GM19351 (cell line): ENCODE data around the gene CSMD2.

Experiments
- ATAC-seq: cut with Tn5 transposase; IDR thresholded peaks from one replicate; pipeline ENCODE4 v1.9.1; 2021; ENCODE audit warnings: mild to moderate bottlenecking, moderate library complexity; ENCODE audit not compliant: unreplicated experiment

The CSMD2 gene

DNA sequence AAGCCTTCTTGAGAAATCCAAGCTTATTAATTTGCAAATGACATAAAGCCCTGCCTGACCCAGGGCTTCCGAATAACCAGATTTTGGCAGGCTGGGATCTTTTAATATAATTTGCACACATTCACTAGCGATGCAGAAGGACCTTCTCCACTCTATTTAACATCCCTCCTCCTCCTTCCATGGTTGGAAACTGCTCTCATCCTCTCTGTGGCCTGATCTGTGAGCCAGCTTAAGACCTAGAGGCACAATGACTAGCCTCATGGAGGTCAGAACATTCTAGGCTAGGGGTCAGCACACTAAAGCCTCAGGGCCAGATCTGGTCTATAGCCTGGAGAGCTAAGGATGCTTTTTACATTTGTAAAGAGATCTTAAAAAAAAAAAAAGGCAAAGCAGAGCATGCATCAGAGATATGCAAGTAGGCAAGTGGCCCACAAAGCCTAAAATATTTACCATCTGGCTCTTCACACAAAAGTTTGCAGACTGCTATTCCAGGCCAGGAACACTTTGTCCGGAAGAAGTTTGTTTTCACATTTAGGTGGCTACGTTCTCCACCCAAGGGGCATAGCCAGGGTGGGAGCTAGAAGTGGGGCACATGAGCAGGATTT is 439.4 kb downstream of the CSMD2 start:
- no peak for ATAC-seq

DNA sequence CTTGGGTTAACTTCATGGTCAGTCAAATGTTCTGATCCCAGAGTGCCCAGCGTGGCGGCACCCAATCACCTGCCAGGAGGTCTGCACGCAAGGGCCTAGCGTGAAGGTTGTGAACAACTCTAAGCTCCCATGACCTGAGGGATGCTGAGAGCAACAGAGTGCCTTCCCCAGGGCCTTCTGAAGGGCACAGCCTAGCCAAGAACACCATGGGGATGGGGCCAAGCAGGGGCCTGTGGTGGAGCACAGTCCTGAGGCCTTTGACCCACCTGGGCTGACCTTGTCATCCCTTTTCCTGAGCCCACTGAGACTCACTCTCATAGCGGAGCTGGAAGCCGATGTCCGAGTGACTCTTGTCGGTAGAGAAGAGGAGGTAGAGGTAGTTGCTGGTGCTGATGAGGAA is 440.0 kb downstream of the CSMD2 start:
- no peak for ATAC-seq

DNA sequence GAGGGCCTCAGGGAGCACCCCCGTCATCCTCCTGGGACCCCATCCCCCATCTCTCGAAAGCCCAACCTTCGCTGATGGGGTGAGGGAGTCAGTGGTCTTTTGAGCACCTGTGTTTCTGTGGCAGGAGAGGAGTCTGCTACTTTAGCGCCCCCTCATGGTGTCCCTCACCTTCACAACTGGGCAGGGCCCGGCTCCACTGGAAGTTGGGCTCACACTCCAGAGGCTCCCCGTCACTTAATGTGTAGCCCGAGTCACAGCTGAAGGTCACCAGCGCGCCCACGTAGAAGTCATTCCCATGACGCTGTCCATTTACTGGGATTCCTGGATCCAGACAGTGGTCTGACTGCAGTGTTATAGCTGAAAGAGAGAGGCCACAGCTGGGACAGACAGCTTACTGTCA is 440.7 kb downstream of the CSMD2 start:
- no peak for ATAC-seq

GRCh38 chr1:33723251-33723650 is 441.8 kb downstream of the CSMD2 start:
- no peak for ATAC-seq

DNA sequence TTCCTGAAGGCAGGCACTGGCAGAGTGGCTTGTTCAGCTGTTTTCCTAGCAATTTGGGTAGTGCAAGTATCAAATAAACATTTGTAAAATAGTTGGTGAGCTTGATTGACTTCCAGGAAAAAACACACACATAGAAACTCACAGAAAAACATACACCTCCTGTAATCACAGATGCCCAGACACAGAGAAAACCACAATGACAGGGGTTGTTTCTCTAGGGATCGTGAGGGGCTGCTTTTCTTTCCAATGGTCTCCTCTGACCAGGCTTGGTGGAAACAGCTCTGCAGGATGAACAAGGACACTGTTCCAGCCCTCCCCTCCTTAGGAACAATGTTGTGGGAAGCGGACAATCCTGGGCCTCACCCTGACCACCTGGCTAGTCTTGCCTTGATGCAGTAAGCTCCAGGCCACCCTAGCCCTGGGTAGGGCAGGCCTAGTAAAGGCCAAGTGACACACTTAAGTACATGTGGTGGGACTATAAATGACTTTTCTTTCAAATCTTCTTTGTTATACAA is 443.7 kb downstream of the CSMD2 start:
- ATAC-seq, result no peak

DNA sequence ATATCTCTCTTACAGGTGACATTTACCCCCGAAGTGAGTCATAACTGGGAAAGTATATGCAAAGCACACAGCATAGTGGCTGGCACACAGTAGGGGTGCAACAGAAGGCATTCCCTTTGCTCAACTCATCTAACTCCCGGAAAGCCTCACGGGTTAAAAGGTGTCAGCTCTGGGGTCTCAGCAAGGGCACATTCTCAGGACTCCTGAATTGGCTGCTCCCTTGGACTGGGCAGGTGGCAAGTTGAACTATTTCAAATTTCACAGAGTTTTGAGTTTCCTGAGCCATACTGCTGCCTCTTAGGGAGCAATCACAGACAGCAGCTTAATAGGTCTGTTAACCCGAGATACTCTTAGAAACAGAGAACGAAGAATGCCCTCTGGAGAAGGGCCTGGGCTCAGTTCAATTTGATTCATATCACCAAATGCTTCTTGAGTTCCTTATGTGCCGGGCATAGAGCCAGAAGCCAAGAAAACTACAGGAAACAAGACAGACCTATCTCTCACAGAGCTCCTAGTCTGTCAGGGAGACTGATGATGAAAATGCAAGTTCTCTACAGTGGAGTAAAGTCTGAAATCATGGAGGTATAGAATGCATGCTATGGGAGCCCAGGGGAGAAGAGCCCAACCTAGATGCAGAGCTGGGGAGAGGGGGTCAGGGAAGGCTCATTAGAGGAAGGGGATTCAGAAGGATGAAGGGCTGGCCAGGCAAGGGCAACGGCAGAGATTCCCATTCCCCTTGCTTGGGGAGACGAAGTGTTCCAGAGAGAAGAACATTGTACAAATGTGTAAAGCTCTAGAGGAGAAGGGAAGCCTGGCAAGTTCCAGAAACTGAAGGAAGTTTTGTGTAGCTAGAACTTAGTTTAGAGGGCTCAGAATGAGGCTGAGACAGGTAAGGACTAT is 445.0 kb downstream of the CSMD2 start:
- no peak for ATAC-seq

GRCh38 chr1:33719326-33719725 is 445.7 kb downstream of the CSMD2 start:
- ATAC-seq, result no peak

- ATAC-seq, result no peak
Measured at GRCh38 chr1:33718186-33718585, 446.8 kb downstream of the CSMD2 start.

- ATAC-seq, result no peak
Measured at GRCh38 chr1:33716976-33717688, 447.9 kb downstream of the CSMD2 start.

- ATAC-seq, result no peak
Measured at GRCh38 chr1:33715195-33715811, 449.7 kb downstream of the CSMD2 start.

- no peak for ATAC-seq
Measured at GRCh38 chr1:33714421-33714820, 450.6 kb downstream of the CSMD2 start.

GRCh38 chr1:33713058-33713877 is 451.8 kb downstream of the CSMD2 start:
- ATAC-seq, result no peak

DNA sequence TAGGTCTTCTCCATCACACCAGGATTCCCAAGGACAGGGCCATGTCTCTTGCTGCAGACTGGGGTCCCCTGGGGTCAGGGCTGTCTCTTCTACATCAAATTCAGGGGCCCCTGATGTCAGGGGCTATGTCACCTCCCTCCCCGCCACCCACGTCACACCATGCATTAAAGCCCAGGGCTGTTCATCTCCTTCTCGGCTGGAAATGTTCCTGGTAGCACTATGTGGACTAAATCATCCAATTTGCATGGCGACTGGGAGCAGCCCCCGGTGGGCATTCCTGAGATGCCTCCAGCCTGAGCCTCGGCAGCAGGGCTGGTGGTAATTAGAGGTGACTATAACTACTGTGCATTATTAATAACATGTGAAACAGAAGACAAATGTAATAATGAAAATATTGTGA is 452.8 kb downstream of the CSMD2 start:
- ATAC-seq, result no peak

GRCh38 chr1:33711511-33711910 is 453.5 kb downstream of the CSMD2 start:
- ATAC-seq, result no peak

DNA sequence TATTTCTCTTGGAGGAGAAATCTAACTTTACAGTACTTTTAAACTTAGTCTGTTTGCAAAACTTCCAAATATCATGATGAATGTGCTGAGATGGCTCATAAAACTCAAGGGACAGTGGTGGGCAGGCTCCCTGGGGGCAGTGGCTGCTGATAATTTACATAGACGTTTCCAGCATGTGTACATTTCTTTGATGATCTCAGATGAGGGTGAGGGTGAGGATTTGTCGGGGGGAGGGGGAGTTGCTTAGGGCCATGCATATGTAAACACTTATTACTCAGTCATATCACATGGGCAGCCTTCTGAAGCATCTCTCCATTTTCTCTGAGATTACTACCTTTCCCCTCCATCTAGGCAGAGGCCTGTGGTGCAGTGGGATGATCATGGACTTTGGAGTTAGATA is 454.1 kb downstream of the CSMD2 start:
- ATAC-seq, result no peak

DNA sequence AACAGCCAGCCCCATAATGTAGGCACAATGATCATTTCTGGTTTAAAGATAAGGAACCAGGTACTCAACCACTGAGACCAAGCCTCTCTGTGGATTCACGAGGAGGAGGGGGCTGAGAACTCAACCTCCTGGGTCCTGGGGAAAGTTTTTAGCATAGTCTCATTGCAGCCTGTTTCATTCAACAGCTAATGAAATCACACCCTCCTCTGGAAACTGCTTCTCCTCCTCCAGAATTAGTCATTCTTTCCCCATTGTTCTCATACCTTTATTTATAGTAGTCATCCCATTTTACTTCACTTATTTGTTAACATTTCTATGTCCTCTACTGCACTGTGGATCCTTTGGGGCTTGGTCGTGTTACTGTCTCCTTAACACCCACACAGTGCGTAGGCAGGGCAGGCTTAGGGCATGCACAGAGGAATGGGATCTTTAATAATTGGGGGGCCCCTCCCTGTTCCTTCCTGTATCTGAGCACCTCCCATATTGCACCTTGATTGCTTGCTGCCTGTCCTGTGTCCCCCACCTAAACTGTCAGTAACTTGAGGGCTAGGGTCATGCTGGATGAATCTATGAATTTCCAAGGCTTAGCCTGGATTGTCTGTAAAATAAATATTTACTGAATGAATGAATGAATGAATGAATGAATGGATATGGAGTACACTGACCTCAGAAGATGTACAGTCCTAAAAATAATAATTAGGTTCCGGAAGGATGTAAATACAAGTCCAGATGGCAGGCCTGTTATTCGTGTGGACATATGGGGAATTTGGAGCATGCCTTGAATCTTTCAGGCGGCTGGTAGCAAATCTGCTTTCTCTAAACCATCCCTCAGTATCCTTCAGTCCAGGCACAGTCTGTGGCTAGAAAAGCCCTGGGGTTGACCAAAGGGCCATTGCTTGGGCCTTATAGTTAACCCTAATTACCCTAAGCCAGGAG is 455.0 kb downstream of the CSMD2 start:
- ATAC-seq, result no peak

DNA sequence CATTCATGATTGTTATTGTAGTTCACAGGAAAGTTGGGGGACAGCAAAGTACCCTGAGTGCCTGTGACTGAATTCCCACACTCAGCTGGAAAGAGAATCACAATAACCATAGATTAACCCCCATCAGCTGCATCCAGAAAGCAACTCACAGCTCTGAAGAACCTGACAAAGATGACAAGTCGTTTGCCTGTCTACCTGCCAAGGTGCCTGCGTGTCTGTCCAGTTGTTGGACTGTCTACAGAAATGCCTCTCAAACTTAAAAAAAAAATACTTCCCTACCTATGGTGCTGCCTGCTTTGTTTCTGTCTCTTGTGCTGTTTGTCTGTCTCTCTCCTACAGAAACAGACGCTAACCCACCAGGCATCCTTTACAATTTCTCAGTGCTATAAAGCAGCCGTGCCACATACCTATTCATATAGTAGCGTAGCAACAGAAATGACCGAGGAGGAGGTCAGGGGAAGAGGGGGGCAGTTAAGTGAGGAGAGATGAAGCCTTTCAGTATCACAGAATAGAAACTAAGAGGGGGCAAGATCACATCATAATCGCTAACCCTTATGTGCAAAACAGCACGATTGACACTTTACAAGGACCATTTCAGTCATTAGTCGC is 455.8 kb downstream of the CSMD2 start:
- no peak for ATAC-seq

GRCh38 chr1:33706634-33707255 is 458.3 kb downstream of the CSMD2 start:
- no peak for ATAC-seq
